Measurements from ENCODE around the gene RGL4. TPM values are rescaled to one million over a fixed set of nuclear protein-coding genes. Genes with fewer than 3 reads are reported as not detected.
"Not testable (repeated sequence)": the region's sequence is repeated elsewhere in the genome, so short reads cannot be mapped to it uniquely, and the experiment has no call there.

Gene RGL4
- total RNA-seq, 1 experiment from 2014 or later: not detected

GRCh38 chr22:23657727-23658126 lies 33.1 kb upstream of the RGL4 start:
- DNase-seq (ENCODE audit: low spot score): no peak
- no TSS peak for BruUV-seq (replicated peaks)
- Histone ChIP-seq H3K27me3 (replicated peaks; ENCODE audit: insufficient read depth, low read depth, low read length, poor library complexity) (no peaks in the 10 kb centered on the region), H3K36me3 (ENCODE audit: insufficient read depth, low read length, poor library complexity, severe bottlenecking) (peaks cover 5% of the 10 kb centered on the region), H3K4me3 (ENCODE audit: low read depth, low read length, poor library complexity, severe bottlenecking) (no peak overlapping the region), H3K4me1 (ENCODE audit: insufficient read depth, low read length, poor library complexity, severe bottlenecking) (no peaks in the 10 kb centered on the region), H3K27ac (ENCODE audit: low read depth, low read length, poor library complexity, severe bottlenecking) (no peak overlapping the region), H3K9me3 (ENCODE audit: low read depth, low read length, poor library complexity, severe bottlenecking) (no peaks in the 10 kb centered on the region)
- POLR2A ChIA-PET (ENCODE audit: low non-redundant PET): no interaction called here
- CTCF ChIA-PET: no interaction called here
- intact Hi-C loops (cut with micrococcal nuclease; ENCODE audit: unreplicated experiment): no loop called here
- TF ChIP-seq EZH2 (IDR thresholded peaks at IDR 0.05; ENCODE audit: borderline replicate concordance, low read depth, low read length, poor library complexity, severe bottlenecking) (no peak), CTCF (conservative IDR thresholded peaks at IDR 0.05; ENCODE audit: low read depth, low read length) (no peak)

- DNase-seq (ENCODE audit: low spot score); H3K4me3 ChIP-seq (ENCODE audit: low read depth, low read length, poor library complexity, severe bottlenecking); H3K4me1 ChIP-seq (ENCODE audit: insufficient read depth, low read length, poor library complexity, severe bottlenecking); H3K27ac ChIP-seq (ENCODE audit: low read depth, low read length, poor library complexity, severe bottlenecking); POLR2A ChIA-PET (ENCODE audit: low non-redundant PET); H3K27me3 ChIP-seq (replicated peaks; ENCODE audit: insufficient read depth, low read depth, low read length, poor library complexity); intact Hi-C loops (cut with micrococcal nuclease; ENCODE audit: unreplicated experiment); H3K36me3 ChIP-seq (ENCODE audit: insufficient read depth, low read length, poor library complexity, severe bottlenecking); H3K9me3 ChIP-seq (ENCODE audit: low read depth, low read length, poor library complexity, severe bottlenecking); CTCF ChIA-PET; BruUV-seq (replicated peaks): not testable (repeated sequence)
Measured at GRCh38 chr22:23660381-23660780, 30.4 kb upstream of the RGL4 start.

GRCh38 chr22:23670378-23671295 lies 20.2 kb upstream of the RGL4 start:
- ChIA-PET CTCF (no interaction called here), POLR2A (ENCODE audit: low non-redundant PET) (no interaction called here)
- H3K27me3 ChIP-seq (replicated peaks; ENCODE audit: insufficient read depth, low read depth, low read length, poor library complexity): no peaks in the 10 kb centered on the region
- H3K27ac ChIP-seq (ENCODE audit: low read depth, low read length, poor library complexity, severe bottlenecking): no peak overlapping the region
- BruUV-seq (replicated peaks): no TSS peak
- H3K36me3 ChIP-seq (ENCODE audit: insufficient read depth, low read length, poor library complexity, severe bottlenecking): no peaks in the 10 kb centered on the region
- intact Hi-C loops (cut with micrococcal nuclease; ENCODE audit: unreplicated experiment): no loop called here
- no peaks in the 10 kb centered on the region for H3K9me3 ChIP-seq (ENCODE audit: low read depth, low read length, poor library complexity, severe bottlenecking)
- H3K4me3 ChIP-seq (ENCODE audit: low read depth, low read length, poor library complexity, severe bottlenecking): no peak overlapping the region
- H3K4me1 ChIP-seq (ENCODE audit: insufficient read depth, low read length, poor library complexity, severe bottlenecking): no peaks in the 10 kb centered on the region
- no peak for DNase-seq (ENCODE audit: low spot score)
- TF ChIP-seq EZH2 (IDR thresholded peaks at IDR 0.05; ENCODE audit: borderline replicate concordance, low read depth, low read length, poor library complexity, severe bottlenecking) (no peak), CTCF (conservative IDR thresholded peaks at IDR 0.05; ENCODE audit: low read depth, low read length) (no peak)

- DNase-seq (ENCODE audit: low spot score); H3K9me3 ChIP-seq (ENCODE audit: low read depth, low read length, poor library complexity, severe bottlenecking); H3K4me1 ChIP-seq (ENCODE audit: insufficient read depth, low read length, poor library complexity, severe bottlenecking); H3K27me3 ChIP-seq (replicated peaks; ENCODE audit: insufficient read depth, low read depth, low read length, poor library complexity); H3K27ac ChIP-seq (ENCODE audit: low read depth, low read length, poor library complexity, severe bottlenecking); POLR2A ChIA-PET (ENCODE audit: low non-redundant PET); H3K36me3 ChIP-seq (ENCODE audit: insufficient read depth, low read length, poor library complexity, severe bottlenecking); intact Hi-C loops (cut with micrococcal nuclease; ENCODE audit: unreplicated experiment); H3K4me3 ChIP-seq (ENCODE audit: low read depth, low read length, poor library complexity, severe bottlenecking); CTCF ChIA-PET; BruUV-seq (replicated peaks): not testable (repeated sequence)
Measured at GRCh38 chr22:23671387-23671786, 19.4 kb upstream of the RGL4 start.

GRCh38 chr22:23672307-23673049 lies 18.3 kb upstream of the RGL4 start:
- H3K27ac ChIP-seq (ENCODE audit: low read depth, low read length, poor library complexity, severe bottlenecking); BruUV-seq (replicated peaks); H3K4me3 ChIP-seq (ENCODE audit: low read depth, low read length, poor library complexity, severe bottlenecking); H3K9me3 ChIP-seq (ENCODE audit: low read depth, low read length, poor library complexity, severe bottlenecking); H3K36me3 ChIP-seq (ENCODE audit: insufficient read depth, low read length, poor library complexity, severe bottlenecking); H3K27me3 ChIP-seq (replicated peaks; ENCODE audit: insufficient read depth, low read depth, low read length, poor library complexity); H3K4me1 ChIP-seq (ENCODE audit: insufficient read depth, low read length, poor library complexity, severe bottlenecking); POLR2A ChIA-PET (ENCODE audit: low non-redundant PET); CTCF ChIA-PET; intact Hi-C loops (cut with micrococcal nuclease; ENCODE audit: unreplicated experiment); DNase-seq (ENCODE audit: low spot score): not testable (repeated sequence)

Data from A673 (cell line).